GM08714 (cell line): Measurements from ENCODE around the gene LSAMP.
"Not testable (repeated sequence)": the region's sequence is repeated elsewhere in the genome, so short reads cannot be mapped to it uniquely, and the experiment has no call there.

ENCODE experiments used
- H3K4me3 ChIP-seq: fragments of 200-500 bp; sonication (Bioruptor generic); 2 replicates; pipeline ENCODE4 v1.5.1; 2014; ENCODE audit warnings: mild to moderate bottlenecking, low read length, inconsistent platforms
- ZNF274 ChIP-seq: IDR thresholded peaks from 2 replicates; pipeline ENCODE4 v1.6.1; 2012; ENCODE audit warnings: mild to moderate bottlenecking, low read depth, low read length

The LSAMP gene

GRCh38 chr3:116103868-116104530 lies 341.3 kb downstream of the LSAMP start:
- TF ChIP-seq ZNF274, result no peak
- H3K4me3 ChIP-seq, result no peak overlapping the region

- TF ChIP-seq ZNF274, result no peak
- H3K4me3 ChIP-seq, result no peak overlapping the region
Measured at GRCh38 chr3:116102037-116102436, 343.2 kb downstream of the LSAMP start.

- H3K4me3 ChIP-seq, result no peak overlapping the region
- no peak for TF ChIP-seq ZNF274
Measured at GRCh38 chr3:116097226-116097625, 348.1 kb downstream of the LSAMP start.

GRCh38 chr3:116096631-116097030 lies 348.7 kb downstream of the LSAMP start:
- TF ChIP-seq ZNF274, result no peak

GRCh38 chr3:116093374-116093773 lies 351.9 kb downstream of the LSAMP start:
- H3K4me3 ChIP-seq, result no peak overlapping the region
- no peak for TF ChIP-seq ZNF274

More at GRCh38 chr3:116096631-116097030, 348.7 kb downstream of the LSAMP start:
- no peak overlapping the region for H3K4me3 ChIP-seq

- no peak for TF ChIP-seq ZNF274
- no peak overlapping the region for H3K4me3 ChIP-seq
Measured at GRCh38 chr3:116087426-116087825, 357.9 kb downstream of the LSAMP start.

GRCh38 chr3:116084999-116085791 lies 360.1 kb downstream of the LSAMP start:
- TF ChIP-seq ZNF274, result no peak
- no peak overlapping the region for H3K4me3 ChIP-seq

- no peak overlapping the region for H3K4me3 ChIP-seq
- TF ChIP-seq ZNF274, result no peak
Measured at GRCh38 chr3:116083683-116084082, 361.6 kb downstream of the LSAMP start.

- no peak for TF ChIP-seq ZNF274
- no peak overlapping the region for H3K4me3 ChIP-seq
Measured at GRCh38 chr3:116078561-116078960, 366.7 kb downstream of the LSAMP start.

- no peak overlapping the region for H3K4me3 ChIP-seq
- TF ChIP-seq ZNF274, result no peak
Measured at GRCh38 chr3:116077557-116077956, 367.7 kb downstream of the LSAMP start.

- TF ChIP-seq ZNF274, result no peak
- no peak overlapping the region for H3K4me3 ChIP-seq
Measured at GRCh38 chr3:116077059-116077458, 368.2 kb downstream of the LSAMP start.

- not testable (repeated sequence) for H3K4me3 ChIP-seq
Measured at GRCh38 chr3:116070516-116071278, 374.6 kb downstream of the LSAMP start.

- TF ChIP-seq ZNF274, result no peak
- no peak overlapping the region for H3K4me3 ChIP-seq
Measured at GRCh38 chr3:116070061-116070460, 375.2 kb downstream of the LSAMP start.

GRCh38 chr3:116069024-116069423 lies 376.3 kb downstream of the LSAMP start:
- no peak overlapping the region for H3K4me3 ChIP-seq
- TF ChIP-seq ZNF274, result no peak

GRCh38 chr3:116067326-116067725 lies 378.0 kb downstream of the LSAMP start:
- no peak overlapping the region for H3K4me3 ChIP-seq
- TF ChIP-seq ZNF274, result no peak

GRCh38 chr3:116065501-116065900 lies 379.8 kb downstream of the LSAMP start:
- no peak overlapping the region for H3K4me3 ChIP-seq
- TF ChIP-seq ZNF274, result no peak
